ENCODE measurements around the gene ACTR2.
"Not testable (repeated sequence)": the region's sequence is repeated elsewhere in the genome, so short reads cannot be mapped to it uniquely, and the experiment has no call there.

The ACTR2 gene

DNA sequence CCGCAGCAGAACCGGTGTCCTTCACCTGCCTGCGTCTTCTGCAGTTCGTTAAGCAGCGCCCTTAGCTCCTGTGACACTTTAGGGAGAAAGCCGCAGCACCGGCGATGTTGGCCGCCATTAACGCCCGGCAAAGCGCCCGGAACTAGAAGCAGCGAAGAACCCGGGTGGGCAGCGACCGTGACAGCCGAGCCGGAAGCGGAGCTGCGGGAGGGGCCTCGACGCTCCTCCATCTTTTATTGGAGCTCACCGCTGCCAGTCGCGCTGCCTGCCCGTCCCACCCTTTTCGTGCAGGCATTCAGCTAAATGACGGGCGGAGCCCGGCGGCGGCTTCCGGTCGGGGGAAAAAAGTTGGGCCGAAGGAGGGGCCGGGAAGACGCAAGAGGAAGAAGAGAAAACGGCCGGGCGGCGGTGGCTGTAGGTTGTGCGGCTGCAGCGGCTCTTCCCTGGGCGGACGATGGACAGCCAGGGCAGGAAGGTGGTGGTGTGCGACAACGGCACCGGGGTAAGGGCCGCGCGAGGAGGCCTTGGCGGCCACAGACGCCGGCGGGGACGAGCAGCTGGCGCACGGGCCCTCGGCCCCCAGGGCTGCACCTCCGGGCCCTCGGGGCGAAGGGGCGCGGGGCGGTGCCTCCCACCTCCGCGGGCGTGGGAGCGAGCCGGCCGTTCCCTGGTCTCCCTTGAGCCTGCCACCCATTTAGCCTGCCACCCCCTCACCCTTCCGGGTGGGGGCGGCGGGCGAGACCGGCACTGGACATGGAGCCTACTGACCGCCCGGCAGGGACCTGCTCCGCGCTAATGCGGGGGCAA, at the start of gene ACTR2:
ACTR2 (plus strand) TSS at position 376 of the 807 bp plus-strand sequence; CDS start at position 455, 79 bp downstream.
- peak; percentile 69 to 98 (median 94) for DNase-seq

DNA sequence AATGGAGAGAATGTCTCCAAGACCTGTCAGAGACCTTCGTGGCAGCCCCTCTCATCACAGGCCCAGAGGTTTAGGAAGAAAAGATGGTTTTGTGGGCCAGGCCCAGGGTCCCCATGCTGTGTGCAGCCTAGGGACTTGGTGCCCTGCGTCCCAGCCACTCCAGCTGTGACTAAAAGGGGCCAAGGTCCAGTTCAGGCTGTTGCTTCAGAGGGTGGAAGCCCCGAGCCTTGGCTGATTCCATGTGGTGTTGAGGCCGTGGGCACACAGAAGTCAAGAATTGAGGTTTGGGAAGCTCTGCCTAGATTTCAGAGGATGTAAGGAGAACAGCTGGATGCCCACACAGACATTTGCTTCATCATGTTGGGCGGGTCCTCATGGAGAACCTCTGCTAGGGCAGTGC, 45.1 kb upstream of the ACTR2 start:
- no peak for DNase-seq

DNA sequence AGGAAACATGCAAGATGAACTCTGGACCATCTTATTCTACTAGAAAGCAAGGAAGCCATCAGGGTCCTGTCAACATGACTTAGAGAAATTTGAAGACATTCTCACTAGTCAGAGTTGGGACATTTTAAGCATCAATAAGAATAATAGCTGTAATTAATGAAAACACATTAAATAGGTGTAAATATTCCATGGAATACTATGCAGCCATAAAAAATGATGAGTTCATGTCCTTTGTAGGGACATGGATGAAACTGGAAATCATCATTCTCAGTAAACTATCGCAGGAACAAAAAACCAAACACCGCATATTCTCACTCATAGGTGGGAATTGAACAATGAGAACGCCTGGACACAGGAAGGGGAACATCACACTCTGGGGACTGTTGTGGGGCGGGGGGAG, 44.2 kb upstream of the ACTR2 start:
- DNase-seq = not testable (repeated sequence)

DNA sequence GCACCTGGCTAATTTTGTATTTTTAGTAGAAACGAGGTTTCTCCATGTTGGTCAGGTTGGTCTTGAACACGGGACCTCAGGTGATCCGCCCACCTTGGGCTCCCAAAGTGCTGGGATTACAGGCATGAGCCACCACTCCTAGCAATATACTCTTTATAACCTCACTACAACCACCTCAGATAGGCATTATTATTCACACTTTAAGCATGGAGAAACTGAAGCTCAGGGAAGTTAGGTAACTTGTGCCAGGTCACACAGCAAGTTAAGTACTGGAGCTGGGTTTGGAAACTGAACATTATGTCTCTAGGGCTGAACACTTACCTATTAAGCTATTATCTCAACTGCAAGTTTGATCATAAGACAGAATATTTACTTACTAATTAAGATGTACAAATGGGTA, 42.6 kb upstream of the ACTR2 start:
- no peak for DNase-seq

DNA sequence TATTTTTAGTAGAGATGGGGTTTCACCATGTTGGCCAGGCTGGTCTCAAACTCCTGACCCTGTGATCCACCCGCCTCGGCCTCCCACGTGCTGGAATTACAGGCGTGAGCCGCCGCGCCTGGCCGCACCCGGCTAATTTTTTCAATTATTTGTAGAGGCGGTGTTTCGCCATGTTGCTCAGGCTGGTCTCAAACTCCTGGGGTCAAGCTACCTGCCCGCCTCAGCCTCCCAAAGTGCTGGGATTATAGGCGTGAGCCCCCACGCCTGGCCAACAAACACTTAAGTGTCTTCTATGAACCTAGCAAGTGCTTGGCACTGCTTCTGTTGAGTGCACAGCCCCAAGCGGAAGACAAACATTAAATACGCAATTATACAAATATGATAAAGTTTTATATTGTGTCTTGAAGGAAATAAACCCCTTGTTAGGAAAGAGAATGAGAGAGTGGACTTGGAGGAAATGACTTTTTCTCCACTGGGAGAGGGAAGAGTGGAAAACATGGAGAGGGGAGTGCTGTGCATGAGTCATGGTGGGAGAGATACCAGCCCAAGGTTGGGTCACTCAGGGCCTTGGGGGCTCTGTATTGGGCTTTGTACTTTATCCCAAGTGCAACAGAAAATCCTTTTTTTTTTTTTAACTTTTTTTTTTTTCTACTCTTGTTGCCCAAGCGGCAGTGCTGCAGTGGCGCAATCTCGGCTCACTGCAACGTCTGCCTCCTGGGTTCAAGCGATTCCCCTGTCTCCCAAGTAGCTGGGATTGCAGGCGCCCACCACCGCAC, 41.4 kb upstream of the ACTR2 start:
- no peak for DNase-seq

DNA sequence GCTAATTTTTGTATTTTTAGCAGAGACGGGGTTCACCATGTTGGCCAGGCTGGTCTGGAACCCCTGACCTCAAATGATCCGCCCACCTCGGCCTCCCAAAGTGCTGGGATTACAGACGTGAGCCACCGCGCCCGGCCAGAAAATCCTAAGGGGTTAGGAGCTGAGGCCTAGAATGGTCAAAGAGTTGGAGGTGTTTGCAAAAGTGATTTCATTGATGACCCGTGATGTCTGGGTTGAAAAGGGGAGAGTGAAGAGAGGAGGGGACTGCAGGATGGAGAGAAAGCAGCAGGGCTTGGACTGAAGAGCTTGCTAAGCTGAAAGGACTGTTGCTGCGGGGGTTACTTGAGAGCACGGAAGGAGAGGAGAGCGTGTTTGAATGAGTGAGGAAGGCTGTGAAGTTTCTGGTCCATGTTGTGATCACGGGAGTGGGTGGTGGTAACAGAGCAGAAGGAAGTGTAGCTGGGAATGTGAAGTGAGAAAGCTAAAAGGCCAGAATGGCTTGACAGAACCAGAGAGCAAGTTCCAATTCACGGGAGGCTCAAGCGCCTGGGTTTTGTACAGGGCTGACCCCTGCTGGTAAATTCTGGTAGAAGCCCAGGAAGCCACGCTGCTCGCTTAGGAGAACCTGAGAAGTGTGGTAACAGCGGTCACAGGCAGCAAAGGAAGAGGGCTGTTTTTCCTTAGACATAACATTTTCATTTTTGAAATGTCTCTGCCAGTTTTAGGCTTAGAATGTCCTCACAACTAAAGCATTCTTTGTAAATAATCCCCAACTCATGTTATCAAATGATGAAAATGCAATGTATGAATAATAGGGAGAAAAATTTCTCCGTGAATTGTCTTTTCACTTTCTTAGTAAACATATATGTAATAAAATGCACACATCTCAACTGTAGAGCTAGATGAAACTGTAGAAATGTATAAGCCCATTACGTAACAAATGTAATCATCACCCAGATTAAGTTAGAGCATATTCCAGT, 40.5 kb upstream of the ACTR2 start:
- peak in 54 of 56 donors; percentile 6 to 88 (median 54) for DNase-seq

DNA sequence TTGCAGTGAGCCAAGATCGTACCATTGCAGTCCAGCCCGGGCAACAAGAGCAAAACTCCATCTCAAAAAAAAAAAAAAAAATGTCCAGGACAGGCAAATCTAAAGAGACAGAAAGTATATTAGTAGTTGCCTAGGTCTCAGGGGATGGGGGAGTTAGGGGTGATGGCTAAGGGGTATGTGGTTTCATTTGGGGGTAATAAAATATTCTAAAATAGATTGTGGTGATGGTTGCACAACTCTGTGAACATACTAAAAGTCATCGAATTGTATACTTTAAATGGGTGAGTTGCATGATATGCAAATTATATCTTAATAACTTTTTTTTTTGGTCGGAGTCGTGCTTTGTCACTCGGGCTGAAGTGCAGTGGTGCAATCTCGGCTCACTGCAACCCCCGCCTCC, 34.2 kb upstream of the ACTR2 start:
- DNase-seq = no peak

DNA sequence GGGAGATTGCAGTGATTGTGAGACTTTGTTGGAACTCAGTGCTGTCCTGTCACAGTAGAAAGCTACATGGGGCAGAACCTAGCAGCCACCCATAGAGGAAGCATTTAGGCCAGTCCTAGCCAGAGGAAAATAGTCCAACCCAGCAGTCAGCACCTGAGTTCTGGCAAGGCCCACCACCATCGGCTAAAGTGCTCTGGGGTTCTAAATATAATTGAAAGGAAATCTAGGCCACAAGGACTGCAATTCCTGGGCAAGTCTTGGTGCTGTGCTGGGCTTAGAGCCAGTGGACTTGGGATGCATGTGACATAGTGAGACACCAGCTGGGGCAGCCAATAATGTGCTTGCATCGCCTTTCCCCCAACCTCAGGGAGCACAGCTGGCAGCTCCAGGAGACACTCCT, 28.9 kb upstream of the ACTR2 start:
- peak in 34 of 56 donors; percentile 1 to 74 (median 20) for DNase-seq

DNA sequence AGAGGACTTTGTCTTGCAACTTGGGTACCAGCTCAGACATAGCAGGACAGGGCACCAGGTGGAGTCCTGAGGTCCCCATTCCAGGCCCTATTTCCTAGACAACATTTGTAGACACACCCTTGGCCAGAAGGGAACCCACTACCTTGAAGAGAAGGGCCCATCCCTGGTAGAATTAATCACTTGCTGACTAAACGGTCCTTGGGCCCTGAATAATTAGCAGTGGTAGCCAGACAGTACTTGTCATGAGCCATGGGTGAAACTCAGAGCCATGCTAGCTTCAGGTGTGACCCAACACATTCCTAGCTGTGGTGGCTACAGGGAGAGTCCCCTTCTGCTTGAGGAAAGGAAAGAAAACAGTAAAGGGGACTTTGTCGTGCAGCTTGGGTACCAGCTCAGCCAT, 28.5 kb upstream of the ACTR2 start:
- DNase-seq = no peak

DNA sequence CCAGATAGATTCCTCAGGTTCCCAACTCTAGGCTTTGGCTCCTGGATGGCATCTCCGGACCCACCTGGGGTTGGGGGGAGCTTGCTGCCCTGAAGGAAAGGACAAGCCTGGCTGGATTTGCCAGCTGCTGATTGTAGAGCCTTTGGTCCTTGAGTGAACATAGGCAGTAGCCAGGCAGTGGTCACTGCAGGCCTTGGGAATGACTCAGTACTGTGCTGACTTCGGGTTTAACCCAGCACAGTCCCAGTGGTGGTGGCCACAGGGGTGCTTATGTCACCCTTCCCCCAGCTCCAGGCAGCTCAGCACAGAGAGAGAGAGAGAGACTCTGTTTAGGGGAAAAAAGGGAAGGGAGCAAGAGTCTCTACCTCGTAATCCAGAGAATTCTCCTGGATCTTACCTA, 27.7 kb upstream of the ACTR2 start:
- DNase-seq = no peak

DNA sequence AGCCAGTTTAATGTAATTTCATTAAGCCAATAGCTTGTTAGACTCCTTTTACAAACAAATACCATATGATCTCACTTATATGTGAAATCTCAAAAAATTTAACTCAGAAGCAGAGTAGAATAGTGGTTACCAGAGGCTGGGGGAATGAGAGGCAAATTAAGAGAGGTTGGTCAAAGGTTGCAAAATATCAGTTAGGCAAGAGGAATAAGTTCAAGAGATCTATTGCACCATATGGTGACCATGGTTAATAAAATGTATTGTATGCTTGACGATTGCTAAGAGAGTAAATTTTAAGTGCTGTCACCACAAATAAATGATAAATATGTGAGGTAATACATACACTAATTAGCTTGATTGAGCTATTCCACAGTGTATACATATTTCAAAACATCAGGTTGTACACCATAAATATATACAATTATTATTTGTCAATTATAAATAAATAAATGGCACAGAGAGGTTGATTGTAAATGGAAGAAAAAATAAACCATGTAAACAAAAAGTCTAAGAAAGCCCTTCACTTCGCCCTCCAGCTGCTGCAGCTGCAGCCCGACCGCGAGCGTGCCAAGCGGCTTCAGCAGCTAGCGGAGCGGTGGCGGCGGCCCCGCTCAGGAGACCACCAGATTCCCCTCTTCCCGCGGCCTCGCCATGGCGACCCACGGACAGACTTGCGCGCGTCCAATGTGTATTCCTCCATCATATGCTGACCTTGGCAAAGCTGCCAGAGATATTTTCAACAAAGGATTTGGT, 23.0 kb upstream of the ACTR2 start:
- peak in 5 of 56 donors; percentile 2 to 14 (median 5) for DNase-seq

DNA sequence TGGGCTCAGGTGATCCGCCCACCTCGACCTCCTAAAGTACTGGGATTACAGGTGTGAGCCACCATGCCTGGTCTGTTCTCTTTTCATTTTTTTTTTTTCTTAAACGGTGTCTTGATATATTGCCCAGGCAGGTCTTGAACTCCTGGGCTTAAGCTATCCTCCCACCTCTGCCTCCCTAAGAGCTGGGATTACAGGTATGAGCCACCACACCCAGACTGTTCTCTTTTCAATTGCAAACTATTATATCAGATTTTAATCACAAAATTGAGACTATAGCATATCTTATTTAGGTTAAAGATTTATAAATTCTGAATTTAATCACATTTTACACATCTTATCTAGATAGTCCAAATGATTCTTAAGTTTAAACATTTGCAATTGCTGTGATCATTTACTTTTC, 15.5 kb upstream of the ACTR2 start:
- DNase-seq = no peak

DNA sequence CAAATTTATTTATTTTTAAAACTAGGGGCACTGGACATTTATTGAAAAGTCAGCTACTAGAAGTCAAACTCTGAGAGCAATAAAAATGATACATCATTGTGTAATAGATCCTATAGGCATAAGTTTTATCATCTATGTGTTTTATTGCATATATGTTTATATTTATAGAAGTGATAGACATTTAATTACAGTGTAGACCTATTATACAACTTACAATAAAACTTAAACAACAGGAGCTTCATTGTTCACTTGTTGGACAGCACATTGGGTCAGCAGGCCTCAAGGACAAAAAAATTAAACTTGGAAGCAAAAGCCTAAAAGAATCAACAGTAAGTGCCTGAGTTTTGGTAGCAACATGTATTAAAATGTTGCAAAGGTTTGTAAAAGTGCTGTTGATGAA, 15.0 kb upstream of the ACTR2 start:
- DNase-seq = no peak

DNA sequence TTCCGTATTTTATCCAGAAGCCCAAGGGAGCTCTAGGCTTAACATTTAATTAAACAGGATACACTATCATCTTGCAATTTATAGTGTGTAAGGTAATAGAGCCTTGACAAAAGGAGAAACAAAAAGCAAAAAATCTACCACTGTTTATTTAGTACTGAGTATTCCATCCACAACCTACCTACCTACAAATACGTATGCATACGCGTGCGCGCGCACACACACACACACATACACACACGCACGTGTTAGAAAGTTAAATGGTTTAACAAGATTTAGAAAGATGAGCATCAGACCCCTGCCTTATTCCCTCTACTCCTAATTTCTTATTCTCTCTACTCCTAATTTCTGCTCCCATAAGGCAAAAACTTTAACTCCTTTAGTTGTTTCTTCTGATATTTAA, 14.6 kb upstream of the ACTR2 start:
- DNase-seq = no peak

DNA sequence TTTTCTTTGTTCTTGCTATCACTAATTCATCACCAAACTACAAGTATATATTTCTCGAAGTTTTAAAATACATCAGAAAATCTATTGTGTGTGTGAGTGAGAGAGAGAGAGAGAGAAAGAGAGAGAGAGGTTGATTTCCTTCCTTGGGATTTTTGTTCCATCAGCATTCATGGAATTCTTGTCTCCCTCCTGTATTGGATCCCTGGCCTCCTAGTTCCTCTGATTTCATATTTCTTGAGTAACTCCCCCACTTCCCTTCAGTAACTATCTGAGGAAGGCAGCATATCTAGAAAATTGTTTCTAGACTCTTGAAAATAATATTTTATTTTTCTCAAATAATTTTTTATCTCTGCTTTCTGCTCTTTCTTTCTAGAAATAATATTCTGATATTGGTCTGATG, 13.3 kb upstream of the ACTR2 start:
- no peak for DNase-seq

DNA sequence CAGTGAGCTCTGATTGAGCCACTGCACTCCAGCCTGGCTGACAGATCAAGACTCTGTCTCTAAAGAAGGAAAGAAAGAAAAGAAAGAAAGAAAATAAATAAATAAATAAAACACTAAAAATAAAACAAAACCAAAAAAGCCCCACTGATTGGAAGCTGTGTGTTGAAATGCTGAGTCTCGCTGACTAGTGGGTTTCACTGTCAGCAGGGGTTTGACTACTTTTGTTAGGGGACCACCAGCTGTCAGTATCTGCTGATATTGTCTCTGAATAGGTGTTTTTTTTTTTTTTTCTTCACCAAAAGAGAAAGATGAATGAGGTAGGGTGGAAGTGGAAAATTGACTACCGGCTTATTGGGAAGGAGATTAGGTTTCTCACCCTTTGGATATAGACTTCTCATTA, 12.8 kb upstream of the ACTR2 start:
- no peak for DNase-seq

DNA sequence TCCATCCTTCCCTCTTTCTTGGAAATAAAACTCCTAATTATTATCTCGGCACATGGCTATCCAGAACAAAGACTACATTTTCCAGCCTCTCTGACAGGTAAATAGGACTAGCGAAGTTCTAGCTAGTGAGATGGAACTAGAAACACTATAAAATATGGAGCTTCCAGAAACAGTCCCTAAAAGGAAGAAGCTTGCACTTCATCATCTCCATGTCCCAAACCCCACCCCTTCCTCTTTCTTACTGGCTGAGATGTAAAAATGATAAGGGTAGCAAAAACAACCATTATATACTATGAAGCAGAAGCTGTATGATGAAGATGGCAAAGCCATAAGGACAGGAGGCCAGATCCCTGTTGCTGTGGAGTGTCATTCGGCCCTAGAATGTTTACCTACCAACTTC, 11.7 kb upstream of the ACTR2 start:
- DNase-seq = no peak

DNA sequence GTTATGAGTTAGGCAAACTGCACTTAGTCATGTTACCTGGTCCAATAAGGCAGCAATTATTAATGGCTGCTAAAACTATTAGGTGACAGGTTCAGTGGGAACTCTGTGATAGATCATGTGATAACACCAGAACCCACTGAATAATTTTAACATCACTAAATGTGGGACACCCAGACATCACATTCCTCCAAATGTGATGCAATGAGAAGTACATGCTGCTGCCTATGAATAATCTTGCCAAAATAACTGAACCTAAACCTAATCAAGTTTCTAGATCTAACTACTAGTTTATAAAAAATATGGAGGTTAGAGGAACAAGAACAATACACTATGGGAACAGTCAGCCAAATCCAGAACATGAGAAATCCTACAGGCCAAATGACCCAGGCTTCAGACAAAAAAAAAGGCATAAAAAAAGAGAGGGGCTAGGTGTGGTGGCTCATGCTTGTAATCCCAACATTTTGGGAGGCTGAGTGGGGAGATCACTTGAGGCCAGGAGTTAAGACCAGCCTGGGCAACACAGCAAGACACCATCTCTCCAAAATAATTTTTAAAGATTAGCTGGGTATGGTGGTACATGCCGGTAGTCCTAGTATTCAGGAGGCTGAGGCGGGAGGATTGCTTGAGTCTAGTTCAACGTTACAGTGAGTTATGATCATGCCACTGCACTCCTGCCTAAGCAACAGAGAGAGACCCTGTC, 7.0 kb upstream of the ACTR2 start:
- no peak for DNase-seq

DNA sequence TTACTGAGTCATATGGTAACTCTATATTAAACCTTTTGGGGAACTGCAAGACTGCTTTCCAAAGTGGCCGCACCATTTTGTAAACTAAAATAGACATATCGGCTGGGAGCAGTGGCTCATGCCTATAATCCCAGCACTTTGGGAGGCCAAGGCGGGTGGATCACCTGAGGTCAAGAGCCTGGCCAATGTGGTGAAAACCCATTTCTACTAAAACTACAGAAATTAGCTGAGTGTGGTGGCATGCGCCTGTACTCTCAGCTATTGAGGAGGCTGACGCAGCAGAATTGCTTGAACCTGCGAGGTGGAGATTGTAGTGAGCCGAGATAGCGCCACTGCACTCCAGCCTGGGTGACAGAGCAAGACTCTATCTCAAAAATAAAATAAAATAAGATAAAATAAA, 6.4 kb upstream of the ACTR2 start:
- DNase-seq = not testable (repeated sequence)

DNA sequence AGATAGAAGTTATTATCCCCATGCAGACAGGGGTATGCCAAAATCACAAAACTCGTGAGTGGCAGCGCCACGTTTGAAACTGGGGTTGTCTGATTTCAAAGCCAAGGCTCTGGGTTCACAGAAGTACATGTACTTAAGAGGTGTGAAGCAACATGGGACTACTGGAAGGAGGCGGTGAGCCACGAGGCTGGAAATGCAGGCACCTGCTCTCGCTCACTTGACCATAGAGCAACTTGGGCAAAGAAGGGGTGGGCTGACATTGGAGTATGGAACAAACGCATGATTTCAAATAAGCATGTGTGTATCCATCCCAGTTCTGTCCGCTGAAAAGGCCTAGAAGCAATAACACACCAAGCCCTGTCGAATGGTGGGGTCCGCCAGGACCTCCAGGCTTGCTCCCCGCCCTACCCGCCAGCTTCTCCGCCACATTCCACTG, 593 bp upstream of the ACTR2 start:
- peak in 8 of 56 donors; percentile 27 to 53 (median 45) for DNase-seq
